ENCODE measurements around the gene OGFRL1.

The OGFRL1 gene

DNA sequence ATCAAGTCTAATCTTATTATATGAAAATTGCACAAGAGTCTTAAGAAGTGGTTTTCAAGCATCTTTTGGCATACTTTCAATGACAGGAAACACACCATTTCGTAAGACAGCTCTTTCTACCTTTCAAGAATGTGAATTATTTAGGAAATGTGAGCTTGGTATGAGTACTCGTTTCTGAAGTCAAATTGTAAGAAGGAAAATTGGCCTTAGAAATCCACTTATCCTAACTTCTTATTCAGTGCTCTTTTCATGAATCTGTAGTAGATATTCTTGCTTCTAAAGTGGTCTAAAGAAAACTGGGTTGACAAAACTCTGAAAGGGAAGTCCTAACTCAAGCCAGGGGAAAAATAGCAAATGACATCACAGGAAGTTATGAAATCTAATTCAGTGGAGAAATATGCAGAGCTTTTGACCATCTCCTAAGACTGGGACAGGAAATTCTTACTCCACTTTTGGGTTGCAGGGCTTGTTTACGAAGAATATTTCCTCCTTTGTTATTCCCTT, 38.5 kb upstream of the OGFRL1 start:
- H3K36me3 ChIP-seq (ENCODE audit: low read length): no peaks in the 10 kb centered on the region
- no peak overlapping the region for H3K4me2 ChIP-seq (ENCODE audit: low read depth, low read length, poor library complexity, severe bottlenecking)
- no peaks in the 10 kb centered on the region for H3K27me3 ChIP-seq (ENCODE audit: low read length)
- no peaks in the 10 kb centered on the region for H3K9me2 ChIP-seq (replicated peaks; ENCODE audit: insufficient read depth, low read length)
- H3K79me2 ChIP-seq (ENCODE audit: insufficient read depth, low read length): no peaks in the 10 kb centered on the region
- H3K27ac ChIP-seq (ENCODE audit: low read depth, low read length): no peak overlapping the region
- no peak overlapping the region for H3K4me3 ChIP-seq (ENCODE audit: insufficient read depth, low read length, poor library complexity, severe bottlenecking)
- no peak for TF ChIP-seq EZH2phosphoT487 (conservative IDR thresholded peaks at IDR 0.05; ENCODE audit: low read length)
- TF ChIP-seq, protein P1, sequence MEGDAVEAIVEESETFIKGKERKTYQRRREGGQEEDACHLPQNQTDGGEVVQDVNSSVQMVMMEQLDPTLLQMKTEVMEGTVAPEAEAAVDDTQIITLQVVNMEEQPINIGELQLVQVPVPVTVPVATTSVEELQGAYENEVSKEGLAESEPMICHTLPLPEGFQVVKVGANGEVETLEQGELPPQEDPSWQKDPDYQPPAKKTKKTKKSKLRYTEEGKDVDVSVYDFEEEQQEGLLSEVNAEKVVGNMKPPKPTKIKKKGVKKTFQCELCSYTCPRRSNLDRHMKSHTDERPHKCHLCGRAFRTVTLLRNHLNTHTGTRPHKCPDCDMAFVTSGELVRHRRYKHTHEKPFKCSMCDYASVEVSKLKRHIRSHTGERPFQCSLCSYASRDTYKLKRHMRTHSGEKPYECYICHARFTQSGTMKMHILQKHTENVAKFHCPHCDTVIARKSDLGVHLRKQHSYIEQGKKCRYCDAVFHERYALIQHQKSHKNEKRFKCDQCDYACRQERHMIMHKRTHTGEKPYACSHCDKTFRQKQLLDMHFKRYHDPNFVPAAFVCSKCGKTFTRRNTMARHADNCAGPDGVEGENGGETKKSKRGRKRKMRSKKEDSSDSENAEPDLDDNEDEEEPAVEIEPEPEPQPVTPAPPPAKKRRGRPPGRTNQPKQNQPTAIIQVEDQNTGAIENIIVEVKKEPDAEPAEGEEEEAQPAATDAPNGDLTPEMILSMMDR (IDR thresholded peaks at IDR 0.05; ENCODE audit: insufficient read depth, low read length, poor library complexity, severe bottlenecking): no peak
- no peak overlapping the region for H2AFZ ChIP-seq (ENCODE audit: low read depth, low read length, severe bottlenecking)
- no peak overlapping the region for H3K9ac ChIP-seq (ENCODE audit: low read length)
- no peaks in the 10 kb centered on the region for H4K20me1 ChIP-seq (ENCODE audit: low read depth, low read length)
- H3K9me3 ChIP-seq (ENCODE audit: insufficient read depth, low read length): no peaks in the 10 kb centered on the region
- no peaks in the 10 kb centered on the region for H3F3A ChIP-seq (ENCODE audit: insufficient read depth)

DNA sequence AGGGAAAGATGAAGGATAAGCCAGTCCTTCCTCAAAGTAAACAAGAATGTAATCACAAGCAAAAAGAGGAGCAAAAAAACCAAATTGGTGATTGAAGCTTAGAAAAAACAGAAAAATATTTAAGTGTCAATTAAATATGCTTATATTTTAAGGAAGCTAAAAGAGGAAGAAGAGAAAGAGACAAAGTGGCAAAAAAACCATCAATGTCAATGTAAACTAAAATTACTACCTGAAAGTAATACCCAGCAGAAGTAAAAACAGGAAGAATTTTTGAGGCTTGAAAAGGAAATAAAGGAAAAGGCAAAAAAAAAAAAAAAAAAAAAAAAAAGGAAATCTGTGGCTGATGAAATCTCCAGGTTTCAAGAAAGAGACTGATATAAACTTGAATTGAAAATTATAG, 36.2 kb upstream of the OGFRL1 start:
- H3K79me2 ChIP-seq (ENCODE audit: insufficient read depth, low read length): no peaks in the 10 kb centered on the region
- no peaks in the 10 kb centered on the region for H4K20me1 ChIP-seq (ENCODE audit: low read depth, low read length)
- no peaks in the 10 kb centered on the region for H3K9me2 ChIP-seq (replicated peaks; ENCODE audit: insufficient read depth, low read length)
- H3K9me3 ChIP-seq (ENCODE audit: insufficient read depth, low read length): no peaks in the 10 kb centered on the region
- no peak overlapping the region for H3K9ac ChIP-seq (ENCODE audit: low read length)
- no peak overlapping the region for H3K4me2 ChIP-seq (ENCODE audit: low read depth, low read length, poor library complexity, severe bottlenecking)
- TF ChIP-seq, protein P1 (IDR thresholded peaks at IDR 0.05; ENCODE audit: insufficient read depth, low read length, poor library complexity, severe bottlenecking): no peak
- TF ChIP-seq EZH2phosphoT487 (conservative IDR thresholded peaks at IDR 0.05; ENCODE audit: low read length): no peak
- no peak overlapping the region for H2AFZ ChIP-seq (ENCODE audit: low read depth, low read length, severe bottlenecking)
- no peaks in the 10 kb centered on the region for H3K36me3 ChIP-seq (ENCODE audit: low read length)
- no peaks in the 10 kb centered on the region for H3F3A ChIP-seq (ENCODE audit: insufficient read depth)
- no peaks in the 10 kb centered on the region for H3K27me3 ChIP-seq (ENCODE audit: low read length)
- H3K27ac ChIP-seq (ENCODE audit: low read depth, low read length): no peak overlapping the region
- H3K4me3 ChIP-seq (ENCODE audit: insufficient read depth, low read length, poor library complexity, severe bottlenecking): no peak overlapping the region

DNA sequence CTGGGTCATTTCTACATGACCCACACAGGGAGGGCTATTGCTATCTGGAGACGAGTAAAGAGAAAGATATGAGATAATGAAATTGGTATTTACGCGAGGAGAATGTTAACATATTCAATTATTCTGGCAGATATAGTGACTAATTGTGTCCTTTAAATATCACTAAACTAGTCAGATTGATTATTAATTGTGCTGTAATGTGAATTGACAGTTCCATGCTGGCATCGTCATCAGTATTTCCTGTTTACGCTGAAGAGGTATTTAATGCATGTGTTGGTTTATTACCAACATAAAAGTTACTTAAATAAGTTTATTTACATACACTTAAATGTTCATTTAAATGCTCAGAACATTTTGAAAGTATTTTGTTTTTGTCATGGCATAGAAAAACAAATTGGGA, 35.7 kb upstream of the OGFRL1 start:
- Histone ChIP-seq H3F3A (ENCODE audit: insufficient read depth) (no peaks in the 10 kb centered on the region), H4K20me1 (ENCODE audit: low read depth, low read length) (no peaks in the 10 kb centered on the region), H3K9me2 (replicated peaks; ENCODE audit: insufficient read depth, low read length) (no peaks in the 10 kb centered on the region), H2AFZ (ENCODE audit: low read depth, low read length, severe bottlenecking) (no peak overlapping the region), H3K9ac (ENCODE audit: low read length) (no peak overlapping the region), H3K4me2 (ENCODE audit: low read depth, low read length, poor library complexity, severe bottlenecking) (no peak overlapping the region), H3K27me3 (ENCODE audit: low read length) (no peaks in the 10 kb centered on the region), H3K9me3 (ENCODE audit: insufficient read depth, low read length) (no peaks in the 10 kb centered on the region), H3K4me3 (ENCODE audit: insufficient read depth, low read length, poor library complexity, severe bottlenecking) (no peak overlapping the region), H3K27ac (ENCODE audit: low read depth, low read length) (no peak overlapping the region), H3K36me3 (ENCODE audit: low read length) (no peaks in the 10 kb centered on the region), H3K79me2 (ENCODE audit: insufficient read depth, low read length) (no peaks in the 10 kb centered on the region)
- no peak for TF ChIP-seq EZH2phosphoT487 (conservative IDR thresholded peaks at IDR 0.05; ENCODE audit: low read length)
- TF ChIP-seq, protein P1 (IDR thresholded peaks at IDR 0.05; ENCODE audit: insufficient read depth, low read length, poor library complexity, severe bottlenecking): no peak

All from SU-DHL-6 (cell line).